OCI-LY3 (cell line): ENCODE results near the gene KANK3.

Source experiments
- EZH2phosphoT487 ChIP-seq: fragments of 200-600 bp; shearing (Covaris generic); IDR thresholded peaks from 2 replicates; pipeline ENCODE4 v1.6.1; 2018; ENCODE audit warnings: antibody characterized with exemption, mixed run types, low read depth
- TF ChIP-seq, protein P1 (sequence below): fragments of 200-600, 300-600 bp; sonication (generic); IDR thresholded peaks from 2 replicates; pipeline ENCODE4 v1.5.1; 2014; ENCODE audit warnings: antibody characterized with exemption, low read length, low read depth

DNA sequence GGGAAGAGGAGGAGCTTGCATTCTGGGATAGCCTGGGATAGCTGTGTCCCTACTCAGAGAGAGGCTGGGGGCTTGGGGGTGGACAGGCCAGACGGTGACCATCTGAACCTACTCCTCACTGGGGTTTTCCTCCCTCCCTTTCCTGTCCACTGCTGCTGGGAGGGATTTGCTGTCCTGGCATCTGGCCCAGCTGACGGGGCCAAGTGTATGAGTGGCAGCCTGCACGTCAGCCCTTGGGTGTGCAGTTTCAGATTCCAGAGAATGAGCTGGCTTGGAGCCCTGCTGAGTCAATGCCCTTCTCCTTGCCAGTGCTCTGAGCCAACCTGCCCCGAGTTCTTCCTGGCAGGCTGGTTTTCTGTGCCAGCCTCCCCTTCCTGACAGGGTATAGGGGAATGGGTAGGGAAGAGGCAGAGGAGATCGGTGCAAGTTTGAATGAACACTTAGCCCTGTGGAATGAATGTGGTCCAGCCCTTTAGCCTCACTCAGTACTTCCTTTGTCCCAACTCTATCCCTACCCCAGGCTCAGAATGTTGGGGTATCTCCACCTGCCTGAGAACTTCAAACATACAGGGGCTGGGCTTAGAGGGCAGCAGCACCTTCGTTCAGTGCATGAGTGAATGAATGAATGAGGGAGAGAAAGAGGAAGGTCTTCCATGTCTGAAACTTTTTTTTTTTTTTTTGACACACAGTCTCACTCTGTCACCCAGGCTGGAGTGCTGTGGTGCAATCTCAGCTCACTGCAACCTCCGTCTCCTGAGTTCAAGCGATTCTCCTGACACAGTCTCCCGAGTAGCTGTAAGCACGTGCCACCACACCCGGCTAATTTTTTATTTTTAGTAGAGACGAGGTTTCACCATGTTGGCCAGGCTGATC, 19.1 kb upstream of the KANK3 start:
- TF ChIP-seq, protein P1, sequence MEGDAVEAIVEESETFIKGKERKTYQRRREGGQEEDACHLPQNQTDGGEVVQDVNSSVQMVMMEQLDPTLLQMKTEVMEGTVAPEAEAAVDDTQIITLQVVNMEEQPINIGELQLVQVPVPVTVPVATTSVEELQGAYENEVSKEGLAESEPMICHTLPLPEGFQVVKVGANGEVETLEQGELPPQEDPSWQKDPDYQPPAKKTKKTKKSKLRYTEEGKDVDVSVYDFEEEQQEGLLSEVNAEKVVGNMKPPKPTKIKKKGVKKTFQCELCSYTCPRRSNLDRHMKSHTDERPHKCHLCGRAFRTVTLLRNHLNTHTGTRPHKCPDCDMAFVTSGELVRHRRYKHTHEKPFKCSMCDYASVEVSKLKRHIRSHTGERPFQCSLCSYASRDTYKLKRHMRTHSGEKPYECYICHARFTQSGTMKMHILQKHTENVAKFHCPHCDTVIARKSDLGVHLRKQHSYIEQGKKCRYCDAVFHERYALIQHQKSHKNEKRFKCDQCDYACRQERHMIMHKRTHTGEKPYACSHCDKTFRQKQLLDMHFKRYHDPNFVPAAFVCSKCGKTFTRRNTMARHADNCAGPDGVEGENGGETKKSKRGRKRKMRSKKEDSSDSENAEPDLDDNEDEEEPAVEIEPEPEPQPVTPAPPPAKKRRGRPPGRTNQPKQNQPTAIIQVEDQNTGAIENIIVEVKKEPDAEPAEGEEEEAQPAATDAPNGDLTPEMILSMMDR = no peak
- no peak for TF ChIP-seq EZH2phosphoT487
